Hepatocyte (in vitro differentiated cells): Measurements from ENCODE around the gene MYEF2.

Source experiments
- CTCF ChIP-seq: fragments of 200-600 bp; sonication (generic); IDR thresholded peaks from 2 replicates; pipeline ENCODE4 v1.5.1; 2016; ENCODE audit warnings: antibody characterized with exemption, mild to moderate bottlenecking; ENCODE audit not compliant: poor library complexity
- EZH2 ChIP-seq: fragments of 200-600 bp; sonication (generic); IDR thresholded peaks from 2 replicates; pipeline ENCODE4 v1.6.1; 2016; ENCODE audit warnings: antibody characterized with exemption, mild to moderate bottlenecking, borderline replicate concordance
- EZH2phosphoT487 ChIP-seq: fragments of 200-600 bp; sonication (generic); IDR thresholded peaks from one replicate; pipeline ENCODE4 v1.6.1; 2018; ENCODE audit warnings: antibody characterized with exemption, mild to moderate bottlenecking, low read depth, moderate library complexity; ENCODE audit not compliant: unreplicated experiment, severe bottlenecking

DNA sequence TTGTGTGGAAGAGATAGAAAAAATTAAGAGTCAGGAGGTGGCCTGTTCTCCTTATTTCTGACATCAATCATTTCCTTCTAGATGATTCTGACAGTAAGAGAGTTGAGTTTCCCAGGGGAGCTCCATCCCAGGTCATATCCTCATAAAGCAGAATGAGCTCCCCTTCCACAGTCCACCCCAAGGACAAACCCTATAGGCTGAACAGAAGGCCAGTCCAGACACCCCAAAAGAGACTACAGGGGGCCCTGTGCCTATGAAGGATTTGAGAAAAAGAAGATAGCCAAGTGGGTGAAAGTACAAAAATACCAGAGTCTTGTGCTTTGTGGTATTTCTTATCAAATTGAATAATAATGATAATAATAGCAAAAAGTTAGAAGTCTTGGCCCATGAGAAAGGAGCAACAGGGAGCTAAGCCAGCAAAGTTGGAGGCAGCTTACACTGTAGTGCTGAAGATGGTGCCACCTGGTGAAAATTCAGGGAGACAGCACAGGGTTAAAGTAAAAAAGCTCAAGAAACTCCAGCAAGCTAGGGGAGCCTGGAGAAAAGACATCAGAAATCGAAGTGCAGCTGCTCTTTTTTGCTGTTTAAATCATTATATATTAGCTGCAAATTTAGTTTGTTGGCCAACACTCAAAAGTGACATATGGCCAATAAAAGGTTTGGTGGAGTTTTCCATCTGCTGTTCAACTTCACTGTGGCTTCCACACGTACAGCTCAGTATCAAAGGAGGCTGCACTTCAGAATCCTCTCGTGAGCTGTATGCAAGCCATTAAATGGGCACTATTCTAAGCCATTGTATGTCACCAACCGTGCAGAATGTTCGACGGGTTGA is 93.1 kb downstream of the MYEF2 start:
- peak; percentile 55 for TF ChIP-seq CTCF
- TF ChIP-seq EZH2: no peak
- TF ChIP-seq EZH2phosphoT487: no peak
